IMR-90 (cell line): ENCODE results near the gene ROR2. TPM values are rescaled to one million over a fixed set of nuclear protein-coding genes. Genes with fewer than 3 reads are reported as not detected.

Source experiments
- ATAC-seq: fragments of 200-7000 bp; cut with Tn5 transposase; 2 replicates; pipeline ENCODE4 v1.9.1; 2020; ENCODE audit warnings: low read depth, mild to moderate bottlenecking, moderate library complexity
- BruUV-seq: library from RNA; stranded (reverse); fragments of 400-500 nt; replicated peaks from 2 replicates; lab custom pipeline; 2021; lab: Mats Ljungman, UMichigan
- CTCF ChIA-PET: fragments of 300-600 bp; formaldehyde crosslinking; extraction: SDS; loops from one replicate; lab custom pipeline; 2021; ENCODE audit warnings: antibody characterized with exemption; lab: Yijun Ruan, JAX
- POLR2A ChIA-PET: fragments of 300-600 bp; sonication (Branson Sonifier 250); formaldehyde crosslinking; loops from one replicate; lab custom pipeline; 2022; ENCODE audit warnings: antibody characterized with exemption; ENCODE audit not compliant: unreplicated experiment; lab: Charles Lee
- DNase-seq: peaks from one replicate; pipeline ENCODE4 v3.0.0; 2013
- H2AFZ ChIP-seq: replicated peaks from 2 replicates; pipeline ENCODE3; 2013; ENCODE audit warnings: low read length, mild to moderate bottlenecking; ENCODE audit not compliant: poor library complexity
- H2AK5ac ChIP-seq: 2 replicates; pipeline ENCODE4 v1.6.1; 2013; ENCODE audit warnings: low read depth, low read length, inconsistent platforms
- H2AK9ac ChIP-seq: replicated peaks from 2 replicates; pipeline ENCODE3; 2013; ENCODE audit warnings: mild to moderate bottlenecking, low read depth, low read length, moderate library complexity; ENCODE audit not compliant: poor library complexity
- H2BK120ac ChIP-seq: 2 replicates; pipeline ENCODE4 v1.6.1; 2013; ENCODE audit warnings: low read depth, low read length, inconsistent platforms
- H2BK15ac ChIP-seq: 3 replicates; pipeline ENCODE4 v1.6.1; 2013; ENCODE audit warnings: low read depth, low read length, inconsistent platforms
- H2BK20ac ChIP-seq: 2 replicates; pipeline ENCODE4 v1.6.1; 2013; ENCODE audit warnings: low read depth, mild to moderate bottlenecking, inconsistent platforms, low read length, moderate library complexity
- H2BK5ac ChIP-seq: 2 replicates; pipeline ENCODE4 v1.6.1; 2013; ENCODE audit warnings: mild to moderate bottlenecking, low read depth, low read length, inconsistent platforms; ENCODE audit not compliant: poor library complexity, severe bottlenecking
- H3K14ac ChIP-seq: replicated peaks from 2 replicates; pipeline ENCODE4 v1.6.1; 2013; ENCODE audit warnings: low read depth, low read length, inconsistent platforms
- H3K18ac ChIP-seq: 2 replicates; pipeline ENCODE4 v1.6.1; 2013; ENCODE audit warnings: low read depth, low read length, control low read depth
- H3K23ac ChIP-seq: 2 replicates; pipeline ENCODE4 v1.6.1; 2013; ENCODE audit warnings: low read depth, low read length, inconsistent platforms
- H3K27ac ChIP-seq: 2 replicates; pipeline ENCODE4 v1.5.1; 2013; ENCODE audit warnings: mild to moderate bottlenecking, control low read depth, low read length; ENCODE audit not compliant: insufficient read depth
- H3K27me3 ChIP-seq: 2 replicates; pipeline ENCODE4 v1.6.1; 2013; ENCODE audit warnings: low read length; ENCODE audit not compliant: control insufficient read depth, insufficient read depth
- H3K36me3 ChIP-seq: 2 replicates; pipeline ENCODE4 v1.6.1; 2013; ENCODE audit warnings: low read length, mixed read lengths; ENCODE audit not compliant: control insufficient read depth, insufficient read depth
- H3K4ac ChIP-seq: 2 replicates; pipeline ENCODE4 v1.6.1; 2013; ENCODE audit warnings: low read depth, low read length, inconsistent platforms
- H3K4me1 ChIP-seq: 2 replicates; pipeline ENCODE4 v1.6.1; 2013; ENCODE audit warnings: low read length, mixed read lengths; ENCODE audit not compliant: control insufficient read depth, insufficient read depth
- H3K4me2 ChIP-seq: 2 replicates; pipeline ENCODE4 v1.6.1; 2013; ENCODE audit warnings: low read depth, mild to moderate bottlenecking, control low read depth, low read length, moderate library complexity
- H3K4me3 ChIP-seq: 2 replicates; pipeline ENCODE4 v1.5.1; 2013; ENCODE audit warnings: low read depth, mild to moderate bottlenecking, control low read depth, low read length, moderate library complexity; ENCODE audit not compliant: insufficient read depth
- H3K56ac ChIP-seq: 2 replicates; pipeline ENCODE4 v1.6.1; 2013; ENCODE audit warnings: low read length, inconsistent platforms; ENCODE audit not compliant: insufficient read depth; ENCODE audit errors: extremely low read depth
- H3K79me1 ChIP-seq, 2 experiments: 2 replicates each; pipeline ENCODE4 v1.6.1; 2013; ENCODE audit warnings: low read length in 2 of 2, inconsistent platforms in 1 of 2, low read depth in 1 of 2
- H3K9ac ChIP-seq: 2 replicates; pipeline ENCODE4 v1.6.1; 2013; ENCODE audit warnings: low read depth, low read length, control low read depth
- H3K9me1 ChIP-seq: 2 replicates; pipeline ENCODE4 v1.6.1; 2013; ENCODE audit warnings: low read length, inconsistent platforms; ENCODE audit not compliant: insufficient read depth
- H3K9me3 ChIP-seq: 2 replicates; pipeline ENCODE4 v1.6.1; 2013; ENCODE audit warnings: low read length; ENCODE audit not compliant: control insufficient read depth, insufficient read depth
- H4K20me1 ChIP-seq: 2 replicates; pipeline ENCODE4 v1.6.1; 2013; ENCODE audit warnings: low read length, inconsistent platforms; ENCODE audit not compliant: insufficient read depth
- H4K5ac ChIP-seq: 2 replicates; pipeline ENCODE4 v1.6.1; 2013; ENCODE audit warnings: mild to moderate bottlenecking, low read depth, low read length, control low read depth
- H4K8ac ChIP-seq, 2 experiments: 2 replicates each; pipeline ENCODE4 v1.6.1; 2013; ENCODE audit warnings: low read depth in 2 of 2, low read length in 2 of 2, control low read depth in 1 of 2, inconsistent platforms in 1 of 2
- H4K91ac ChIP-seq: 2 replicates; pipeline ENCODE4 v1.6.1; 2013; ENCODE audit warnings: low read depth, low read length, inconsistent platforms; ENCODE audit not compliant: insufficient read depth
- BHLHE40 ChIP-seq: fragments of 150-350 bp; IDR thresholded peaks from 2 replicates; pipeline ENCODE4 v1.6.1; 2016; ENCODE audit warnings: mild to moderate bottlenecking, low read depth, low read length
- CEBPB ChIP-seq: IDR thresholded peaks from 2 replicates; pipeline ENCODE4 v1.6.1; 2012; ENCODE audit warnings: low read depth, low read length, improper control_type of control experiment
- CHD1 ChIP-seq: IDR thresholded peaks from 2 replicates; pipeline ENCODE4 v1.6.1; 2012; ENCODE audit warnings: low read depth, low read length, improper control_type of control experiment
- ELK1 ChIP-seq: fragments of 150-350 bp; IDR thresholded peaks from 2 replicates; pipeline ENCODE4 v1.6.1; 2016; ENCODE audit warnings: low read depth, mild to moderate bottlenecking, low read length, moderate library complexity, borderline replicate concordance
- FOS ChIP-seq: fragments of 150-350 bp; IDR thresholded peaks from 2 replicates; pipeline ENCODE4 v1.6.1; 2016; ENCODE audit warnings: low read depth, low read length
- MAFK ChIP-seq: IDR thresholded peaks from 2 replicates; pipeline ENCODE4 v1.6.1; 2012; ENCODE audit warnings: low read depth, low read length, improper control_type of control experiment
- MAZ ChIP-seq: IDR thresholded peaks from 2 replicates; pipeline ENCODE4 v1.6.1; 2012; ENCODE audit warnings: low read depth, mild to moderate bottlenecking, low read length, improper control_type of control experiment, moderate library complexity, borderline replicate concordance
- MXI1 ChIP-seq: IDR thresholded peaks from 2 replicates; pipeline ENCODE4 v1.6.1; 2012; ENCODE audit warnings: low read depth, mild to moderate bottlenecking, low read length, moderate library complexity, borderline replicate concordance
- NFE2L2 ChIP-seq: fragments of 150-350 bp; IDR thresholded peaks from 2 replicates; pipeline ENCODE4 v1.6.1; 2016; ENCODE audit warnings: low read depth, mild to moderate bottlenecking, low read length
- POLR2A ChIP-seq: IDR thresholded peaks from 2 replicates; pipeline ENCODE4 v1.6.1; 2012; ENCODE audit warnings: mild to moderate bottlenecking, low read depth, low read length
- RAD21 ChIP-seq: IDR thresholded peaks from 2 replicates; pipeline ENCODE4 v1.6.1; 2012; ENCODE audit warnings: low read length, improper control_type of control experiment
- RCOR1 ChIP-seq: IDR thresholded peaks from 2 replicates; pipeline ENCODE4 v1.6.1; 2012; ENCODE audit warnings: mild to moderate bottlenecking, low read length, improper control_type of control experiment; ENCODE audit not compliant: insufficient replicate concordance
- RFX5 ChIP-seq: IDR thresholded peaks from 2 replicates; pipeline ENCODE4 v1.8.0; 2012; ENCODE audit warnings: low read depth, mild to moderate bottlenecking, low read length, moderate library complexity
- SMC3 ChIP-seq: fragments of 150-350 bp; IDR thresholded peaks from 2 replicates; pipeline ENCODE4 v1.6.1; 2016; ENCODE audit warnings: low read depth, mild to moderate bottlenecking, antibody characterized with exemption, low read length, moderate library complexity
- WGBS, 2 experiments: methylation state at CpG; one replicate each; pipeline versions ENCODE4 v1.1.5 to v1.1.7; 2013; ENCODE audit warnings: missing lambda C conversion rate in 2 of 2; ENCODE audit not compliant: insufficient read length in 1 of 2; ENCODE audit errors: extremely low coverage in 2 of 2; 5-methylcytosine and 5-hydroxymethylcytosine counted together
- dilution Hi-C: fragments of 300-500 bp; cut with HindIII; formaldehyde crosslinking; loops from one replicate; pipeline ENCODE4 v1.14.3; 2018; ENCODE audit warnings: low sequenced_read_pairs; ENCODE audit not compliant: unreplicated experiment
- in situ Hi-C: fragments of 300-500 bp; cut with MboI; formaldehyde crosslinking; loops from 3 replicates; pipeline ENCODE4 v1.14.3; 2019; ENCODE audit warnings: low sequenced_read_pairs, inconsistent platforms, mixed read lengths
- intact Hi-C: fragments of 100-400 bp; cut with micrococcal nuclease; formaldehyde crosslinking; loops from 2 replicates; pipeline ENCODE4 v1.10.0; 2022
- polyA plus RNA-seq, 3 experiments: library from polyadenylated mRNA; depleted of rRNA; stranded (reverse); fragments of >200 nt; gene quantifications; 2 replicates each; pipeline ENCODE4 v1.2.3, GENCODE V29; 2012; ENCODE audit warnings: low replicate concordance in 1 of 3
- total RNA-seq: library from RNA; depleted of rRNA; stranded (reverse); fragments of >200 nt; gene quantifications from 2 replicates; pipeline ENCODE4 v1.2.3, GENCODE V29; 2012
- TF ChIP-seq, protein P1 (sequence below): conservative IDR thresholded peaks from 2 replicates; pipeline ENCODE4 v1.5.1; 2012; ENCODE audit warnings: mild to moderate bottlenecking, low read depth, low read length, improper control_type of control experiment
- TF ChIP-seq, protein P2 (sequence below): fragments of 150-350 bp; IDR thresholded peaks from 2 replicates; pipeline ENCODE4 v1.6.1; 2017; ENCODE audit warnings: mild to moderate bottlenecking, antibody characterized with exemption, low read length, low read depth

ROR2 gene
- total and polyA plus RNA-seq, 2 of the 4 experiments (the other 2 are of a cell fraction) = 2.3 to 4.8 TPM

DNA sequence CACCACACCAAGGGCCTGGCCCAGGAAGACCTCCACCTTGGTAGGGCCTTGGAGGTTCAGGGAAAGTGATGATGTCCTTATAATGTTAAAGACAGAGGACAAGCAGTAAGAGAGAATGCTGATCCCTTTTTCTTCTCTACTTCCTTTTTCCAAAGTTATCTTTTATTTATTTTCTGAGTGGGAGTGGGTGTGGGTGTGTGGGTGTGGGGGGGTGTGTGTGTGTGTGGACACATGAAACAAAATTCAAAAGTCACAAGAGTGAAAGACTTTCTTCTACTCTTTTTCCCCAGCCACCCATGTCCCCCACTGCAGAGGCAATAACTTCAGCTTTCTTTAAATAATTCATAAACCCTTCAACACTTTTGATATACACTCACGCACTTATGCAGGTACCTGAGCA, 70.8 kb downstream of the ROR2 start:
- intact Hi-C loops (no loop called here), dilution Hi-C loops (no loop called here), in situ Hi-C loops (no loop called here)
- Histone ChIP-seq H2BK20ac (no peak overlapping the region), H3K36me3 (peaks cover 17% of the 10 kb centered on the region), H3K4ac (no peak overlapping the region), H3K27me3 (peaks cover 2% of the 10 kb centered on the region; the same call in 1 of the 2 replicates), H4K91ac (no peak overlapping the region), H3K56ac (no peak overlapping the region), H3K23ac (no peak overlapping the region), H3K4me2 (no peak overlapping the region), H3K9ac (no peak overlapping the region), H3K9me3 (no peaks in the 10 kb centered on the region), H3K18ac (no peak overlapping the region), H3K4me1 (peaks cover 4% of the 10 kb centered on the region; the same call in 1 of the 2 replicates), H3K14ac (no peak overlapping the region), H3K79me1 (no peaks in the 10 kb centered on the region), H2AK5ac (no peak overlapping the region), H4K8ac (no peak overlapping the region), H2BK120ac (no peak overlapping the region), H2BK5ac (no peak overlapping the region), H3K4me3 (no peak overlapping the region), H4K5ac (no peak overlapping the region), H3K9me1 (no peaks in the 10 kb centered on the region), H2AFZ (no peak overlapping the region), H2AK9ac (no peak overlapping the region), H2BK15ac (no peak overlapping the region), H4K20me1 (no peaks in the 10 kb centered on the region), H3K27ac (no peak overlapping the region)
- TF ChIP-seq NFE2L2 (no peak), RFX5 (no peak), MAFK (no peak), RCOR1 (no peak), FOS (no peak), ELK1 (no peak), MAZ (no peak), POLR2A (no peak), CEBPB (no peak), BHLHE40 (no peak), SMC3 (no peak), RAD21 (no peak), MXI1 (no peak), CHD1 (no peak)
- TF ChIP-seq, protein P1, sequence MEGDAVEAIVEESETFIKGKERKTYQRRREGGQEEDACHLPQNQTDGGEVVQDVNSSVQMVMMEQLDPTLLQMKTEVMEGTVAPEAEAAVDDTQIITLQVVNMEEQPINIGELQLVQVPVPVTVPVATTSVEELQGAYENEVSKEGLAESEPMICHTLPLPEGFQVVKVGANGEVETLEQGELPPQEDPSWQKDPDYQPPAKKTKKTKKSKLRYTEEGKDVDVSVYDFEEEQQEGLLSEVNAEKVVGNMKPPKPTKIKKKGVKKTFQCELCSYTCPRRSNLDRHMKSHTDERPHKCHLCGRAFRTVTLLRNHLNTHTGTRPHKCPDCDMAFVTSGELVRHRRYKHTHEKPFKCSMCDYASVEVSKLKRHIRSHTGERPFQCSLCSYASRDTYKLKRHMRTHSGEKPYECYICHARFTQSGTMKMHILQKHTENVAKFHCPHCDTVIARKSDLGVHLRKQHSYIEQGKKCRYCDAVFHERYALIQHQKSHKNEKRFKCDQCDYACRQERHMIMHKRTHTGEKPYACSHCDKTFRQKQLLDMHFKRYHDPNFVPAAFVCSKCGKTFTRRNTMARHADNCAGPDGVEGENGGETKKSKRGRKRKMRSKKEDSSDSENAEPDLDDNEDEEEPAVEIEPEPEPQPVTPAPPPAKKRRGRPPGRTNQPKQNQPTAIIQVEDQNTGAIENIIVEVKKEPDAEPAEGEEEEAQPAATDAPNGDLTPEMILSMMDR = no peak
- TF ChIP-seq, protein P2, sequence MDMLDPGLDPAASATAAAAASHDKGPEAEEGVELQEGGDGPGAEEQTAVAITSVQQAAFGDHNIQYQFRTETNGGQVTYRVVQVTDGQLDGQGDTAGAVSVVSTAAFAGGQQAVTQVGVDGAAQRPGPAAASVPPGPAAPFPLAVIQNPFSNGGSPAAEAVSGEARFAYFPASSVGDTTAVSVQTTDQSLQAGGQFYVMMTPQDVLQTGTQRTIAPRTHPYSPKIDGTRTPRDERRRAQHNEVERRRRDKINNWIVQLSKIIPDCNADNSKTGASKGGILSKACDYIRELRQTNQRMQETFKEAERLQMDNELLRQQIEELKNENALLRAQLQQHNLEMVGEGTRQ = no peak
- ATAC-seq (no peak), DNase-seq (no peak)
- ChIA-PET CTCF (no interaction called here), POLR2A (no interaction called here)
- WGBS, 2 experiments = 100% methylated on average over 1 of the region's 1 CpG; no CpG with 5 or more reads in 1 of the 2 experiments
- BruUV-seq = no TSS peak
